ENCODE results near the gene ATOX1. TPM values are rescaled to one million over a fixed set of nuclear protein-coding genes. Genes with fewer than 3 reads are reported as not detected.

ATOX1 gene
- total and polyA plus RNA-seq, 2 of the 13 experiments (the other 11 are each of a cell fraction or from before 2014, with no cell fraction given) = 62.4 to 124 TPM

- FAIRE-seq (no peak), DNase-seq (ENCODE audit: low spot score) (no peak), ATAC-seq (no peak)
- H3K4me1 ChIP-seq (ENCODE audit: insufficient read depth, low read length) = no peaks in the 10 kb centered on the region
- H3K4me2 ChIP-seq (ENCODE audit: low read depth, low read length) = no peak overlapping the region
- H3K79me2 ChIP-seq (ENCODE audit: insufficient read depth, low read length) = no peaks in the 10 kb centered on the region
- no TSS peak for BruUV-seq (replicated peaks)
- ChIA-PET POLR2A (no interaction called here), CTCF (ENCODE audit: low intra/inter-chr PET ratio, low total read pairs) (no interaction called here)
- 83% methylated on average over 3 of the region's 3 CpGs for WGBS (ENCODE audit: low lambda C conversion rate)
- intact Hi-C loops (cut with micrococcal nuclease; ENCODE audit: unreplicated experiment) (no loop called here), in situ Hi-C loops (cut with HindIII; ENCODE audit: extremely low pct_ligation_motif_present, low pct_unique_long_range_greater_than_20kb) (loop anchor here (25.0 kb wide), 1 partner anchor 300 kb away; the partner anchor contains the start of gene SLC36A1)
- H3K4me3 ChIP-seq (replicated peaks in 1 of 3; ENCODE audit: insufficient read depth in 1 of 3, low read depth in 2 of 3, low read length in 3 of 3) = no peak overlapping the region
- H3K27ac ChIP-seq (ENCODE audit: extremely low read length, insufficient read depth, low read length) = no peak overlapping the region
- no peak overlapping the region for H2AFZ ChIP-seq (ENCODE audit: low read length)
- no peak overlapping the region for H3K9ac ChIP-seq (ENCODE audit: insufficient read depth, low read depth, low read length)
- H3K9me3 ChIP-seq (ENCODE audit: low read length) = no peaks in the 10 kb centered on the region
- H3K27me3 ChIP-seq (ENCODE audit: control insufficient read depth in 1 of 2, insufficient read depth in 2 of 2, low read length in 2 of 2) = no peaks in the 10 kb centered on the region
- TF ChIP-seq MED8 (CRISPR knock-in tag; IDR thresholded peaks at IDR 0.05; ENCODE audit: insufficient replicate concordance) (no peak), PREB (CRISPR knock-in tag; IDR thresholded peaks at IDR 0.05) (no peak), CHD4 (IDR thresholded peaks at IDR 0.05; ENCODE audit: borderline replicate concordance, low read length) (no peak), CSRNP1 (CRISPR knock-in tag; IDR thresholded peaks at IDR 0.05) (no peak)
- no peaks in the 10 kb centered on the region for H4K20me1 ChIP-seq (ENCODE audit: insufficient read depth, low read length)
- H3K36me3 ChIP-seq (replicated peaks in 1 of 2; ENCODE audit: control insufficient read depth in 1 of 2, insufficient read depth in 2 of 2, low read length in 2 of 2) = 0 out of 5 replicates have a peak, but pooled peaks cover 0 to 5% of the 10 kb centered on the region in 2 experiments
These were observed 21.0 kb downstream of the ATOX1 start for GRCh38 chr5:151737431-151737830.

GRCh38 chr5:151735646-151736045 lies 22.8 kb downstream of the ATOX1 start:
- H3K9me3 ChIP-seq (ENCODE audit: low read length) = no peaks in the 10 kb centered on the region
- no peak for TF ChIP-seq HNRNPH1 (optimal IDR thresholded peaks at IDR 0.05; ENCODE audit: low read depth, low read length)
- TF ChIP-seq KAT2B (IDR thresholded peaks at IDR 0.05; ENCODE audit: borderline replicate concordance, low read depth, low read length) = no peak
- TF ChIP-seq GMEB2 (CRISPR knock-in tag; IDR thresholded peaks at IDR 0.05; ENCODE audit: low read depth) = no peak
- no peak for TF ChIP-seq ZBTB21 (CRISPR knock-in tag; IDR thresholded peaks at IDR 0.05)
- TF ChIP-seq ZNF17 (CRISPR knock-in tag; IDR thresholded peaks at IDR 0.05) = no peak
- no peak for TF ChIP-seq ZNF205 (CRISPR knock-in tag; IDR thresholded peaks at IDR 0.05)
- no peak for TF ChIP-seq ZNF639 (CRISPR knock-in tag; conservative IDR thresholded peaks at IDR 0.05)

More at GRCh38 chr5:151735646-151736045, 22.8 kb downstream of the ATOX1 start:
- no TSS peak for BruUV-seq (replicated peaks)
- H4K20me1 ChIP-seq (ENCODE audit: insufficient read depth, low read length) = no peaks in the 10 kb centered on the region
- CTCF ChIA-PET (ENCODE audit: low intra/inter-chr PET ratio, low total read pairs) = no interaction called here
- H2AFZ ChIP-seq (ENCODE audit: low read length) = no peak overlapping the region
- H3K36me3 ChIP-seq (replicated peaks in 1 of 2; ENCODE audit: control insufficient read depth in 1 of 2, insufficient read depth in 2 of 2, low read length in 2 of 2) = no peaks in the 10 kb centered on the region
- H3K4me2 ChIP-seq (ENCODE audit: low read depth, low read length) = no peak overlapping the region
- H3K27ac ChIP-seq (ENCODE audit: extremely low read length, insufficient read depth, low read length) = no peak overlapping the region
- FAIRE-seq (no peak), DNase-seq (ENCODE audit: low spot score) (no peak), ATAC-seq (no peak)
- intact Hi-C loops (cut with micrococcal nuclease; ENCODE audit: unreplicated experiment) (no loop called here), in situ Hi-C loops (cut with HindIII; ENCODE audit: extremely low pct_ligation_motif_present, low pct_unique_long_range_greater_than_20kb) (loop anchor here (25.0 kb wide), 1 partner anchor 298 kb away; the partner anchor contains the start of gene SLC36A1)
- no peaks in the 10 kb centered on the region for H3K4me1 ChIP-seq (ENCODE audit: insufficient read depth, low read length)
- H3K27me3 ChIP-seq (ENCODE audit: control insufficient read depth in 1 of 2, insufficient read depth in 2 of 2, low read length in 2 of 2) = no peaks in the 10 kb centered on the region; a peak in 1 of 5 replicates
- no peaks in the 10 kb centered on the region for H3K79me2 ChIP-seq (ENCODE audit: insufficient read depth, low read length)
- no peak overlapping the region for H3K9ac ChIP-seq (ENCODE audit: insufficient read depth, low read depth, low read length)
- H3K4me3 ChIP-seq (replicated peaks in 1 of 3; ENCODE audit: insufficient read depth in 1 of 3, low read depth in 2 of 3, low read length in 3 of 3) = no peak overlapping the region
- POLR2A ChIA-PET = no interaction called here
- WGBS (ENCODE audit: low lambda C conversion rate) = 56% methylated on average over 1 of the region's 1 CpG

Data from HepG2 (cell line).